K562 (cell line): ENCODE measurements around the gene SRC. TPM values are rescaled to one million over a fixed set of nuclear protein-coding genes. Genes with fewer than 3 reads are reported as not detected.

Experiments
- ATAC-seq: fragments of 200-7000 bp; cut with Tn5 transposase; 3 replicates; pipeline ENCODE4 v1.9.1; 2020; ENCODE audit warnings: moderate library complexity
- BruUV-seq: library from RNA; stranded (reverse); fragments of 400-500 nt; replicated peaks from 2 replicates; lab custom pipeline; 2021; lab: Mats Ljungman, UMichigan
- CTCF ChIA-PET: fragments of 300-600 bp; formaldehyde crosslinking; extraction: SDS; loops from one replicate; lab custom pipeline; 2021; ENCODE audit warnings: low intra/inter-chr PET ratio; lab: Yijun Ruan, JAX
- POLR2A ChIA-PET: fragments of 300-600, 350-650 bp; sonication (Branson Sonifier 250); formaldehyde crosslinking; extraction: SDS; loops from one replicate; lab custom pipeline; 2021; ENCODE audit warnings: antibody characterized with exemption, inconsistent platforms; lab: Yijun Ruan, JAX
- DNase-seq, 4 experiments: peaks; one replicate each; pipeline versions ENCODE4 v3.0.0 to v3.0.0-alpha.2; 2011 to 2018; ENCODE audit warnings: low spot score in 3 of 4, mixed read lengths in 3 of 4; ENCODE audit errors: extremely low read depth in 1 of 4
- FAIRE-seq: peaks from 2 replicates; lab custom pipeline; 2011; peaks lifted over from hg19 to GRCh38; lab: Jason Lieb, UNC
- H2AFZ ChIP-seq: 2 replicates; pipeline ENCODE4 v1.6.0; 2011; ENCODE audit warnings: low read depth, low read length, control low read depth, inconsistent platforms
- H3K27ac ChIP-seq: fragments of 200-600 bp; 3 replicates; pipeline ENCODE4 v1.8.0; 2011; ENCODE audit warnings: low read depth, mild to moderate bottlenecking, control low read depth, inconsistent platforms, low read length, moderate library complexity, mixed read lengths; ENCODE audit errors: extremely low read depth
- H3K27me3 ChIP-seq, 2 experiments: fragments of 300-600 bp in 1 of 2; 2 replicates in 1 of 2; 3 replicates in 1 of 2; pipeline versions ENCODE4 v1.6.0 to v1.8.0; 2011; ENCODE audit warnings: inconsistent platforms in 2 of 2, low read length in 2 of 2, mild to moderate bottlenecking in 1 of 2, mixed read lengths in 1 of 2, moderate library complexity in 1 of 2; ENCODE audit not compliant: control insufficient read depth in 2 of 2, insufficient read depth in 2 of 2
- H3K36me3 ChIP-seq: fragments of 300-600 bp; 3 replicates; pipeline ENCODE4 v1.8.0; 2011; ENCODE audit warnings: mild to moderate bottlenecking, low read length, inconsistent platforms; ENCODE audit not compliant: control insufficient read depth, insufficient read depth
- H3K4me1 ChIP-seq, 2 experiments: fragments of 200-600 bp in 1 of 2; replicated peaks in 1 of 2; 2 replicates in 1 of 2; 3 replicates in 1 of 2; pipeline versions ENCODE4 v1.5.1 to v1.8.0; 2011; ENCODE audit warnings: inconsistent platforms in 2 of 2, low read length in 2 of 2, mild to moderate bottlenecking in 1 of 2, mixed read lengths in 1 of 2, moderate library complexity in 1 of 2; ENCODE audit not compliant: control insufficient read depth in 2 of 2, insufficient read depth in 2 of 2
- H3K4me2 ChIP-seq: 2 replicates; pipeline ENCODE4 v1.6.1; 2011; ENCODE audit warnings: low read length, control low read depth, inconsistent platforms, mixed read lengths; ENCODE audit not compliant: insufficient read depth
- H3K4me3 ChIP-seq: fragments of 200-600 bp; sonication (generic), shearing (Covaris generic); 2 replicates; pipeline ENCODE4 v1.5.1; 2016; ENCODE audit warnings: control low read depth, inconsistent platforms
- H3K79me2 ChIP-seq: fragments of 200-600 bp; 3 replicates; pipeline ENCODE4 v1.8.0; 2011; ENCODE audit warnings: low read length, inconsistent platforms; ENCODE audit not compliant: control insufficient read depth, insufficient read depth
- H3K9ac ChIP-seq, 2 experiments: 2 replicates each; pipeline versions ENCODE4 v1.6.0 to v1.6.1; 2011; ENCODE audit warnings: low read depth in 2 of 2, low read length in 2 of 2, control low read depth in 1 of 2, inconsistent platforms in 1 of 2, mild to moderate bottlenecking in 1 of 2, mixed read lengths in 1 of 2; ENCODE audit not compliant: insufficient read depth in 1 of 2
- H3K9me1 ChIP-seq: one replicate; pipeline ENCODE4 v1.6.0; 2011; ENCODE audit warnings: inconsistent platforms, mild to moderate bottlenecking, low read length, moderate library complexity; ENCODE audit not compliant: control insufficient read depth, insufficient read depth
- H3K9me3 ChIP-seq: replicated peaks from 2 replicates; pipeline ENCODE4 v1.5.1; 2011; ENCODE audit warnings: low read depth, low read length, inconsistent platforms; ENCODE audit not compliant: control insufficient read depth, insufficient read depth
- H4K20me1 ChIP-seq: replicated peaks from 2 replicates; pipeline ENCODE4 v1.6.1; 2011; ENCODE audit warnings: low read length, inconsistent platforms, mixed read lengths; ENCODE audit not compliant: control insufficient read depth, insufficient read depth
- ATF3 ChIP-seq, 2 experiments: fragments of 450-650 bp in 1 of 2; sonication (generic) in 1 of 2; formaldehyde crosslinking in 1 of 2; IDR thresholded peaks in 1 of 2; conservative IDR thresholded peaks in 1 of 2; 2 replicates each; pipeline versions ENCODE4 v1.6.1 to v1.8.1; 2016 to 2023; ENCODE audit warnings: mild to moderate bottlenecking in 2 of 2, moderate library complexity in 2 of 2, inconsistent platforms in 1 of 2, missing genetic modification reagents in 1 of 2
- CEBPG ChIP-seq, 3 experiments: fragments of 200-800 bp in 1 of 3; sonication (Bioruptor generic) in 1 of 3; sonication (generic) in 1 of 3; formaldehyde crosslinking in 1 of 3; IDR thresholded peaks in 2 of 3; conservative IDR thresholded peaks in 1 of 3; 2 replicates each; pipeline versions ENCODE4 v1.6.1 to v1.8.0; 2016 to 2022; ENCODE audit warnings: missing compliant biosample characterization in 2 of 3, missing genetic modification characterization in 2 of 3, mild to moderate bottlenecking in 1 of 3, missing genetic modification reagents in 1 of 3
- FIP1L1 ChIP-seq: fragments of 200-400 bp; formaldehyde crosslinking; IDR thresholded peaks from 2 replicates; pipeline ENCODE4 v1.6.1; 2018; ENCODE audit warnings: mild to moderate bottlenecking, low read depth, low read length; ENCODE audit not compliant: poor library complexity, severe bottlenecking
- IFI16 ChIP-seq: fragments of 250-450 bp; sonication (Bioruptor Pico); IDR thresholded peaks from 2 replicates; pipeline ENCODE4 v2.1.2; 2022; ENCODE audit warnings: mild to moderate bottlenecking, inconsistent platforms
- USF1 ChIP-seq: sonication (generic); formaldehyde crosslinking; IDR thresholded peaks from 2 replicates; pipeline ENCODE4 v1.9.0; 2022; ENCODE audit warnings: mild to moderate bottlenecking, missing genetic modification reagents
- WGBS: fragments of 100-300 bp; shearing (Covaris generic); methylation state at CpG from one replicate; pipeline ENCODE4 v1.1.6; 2016; ENCODE audit warnings: low coverage, mixed read lengths; ENCODE audit not compliant: insufficient coverage; ENCODE audit errors: missing lambda C conversion rate; 5-methylcytosine and 5-hydroxymethylcytosine counted together
- in situ Hi-C: fragments of 300-500 bp; cut with MboI; formaldehyde crosslinking; loops from 4 replicates; pipeline ENCODE4 v1.15.0; 2018; ENCODE audit warnings: inconsistent platforms, mixed read lengths
- intact Hi-C: fragments of 100-400 bp; cut with micrococcal nuclease; formaldehyde crosslinking; loops from 2 replicates; pipeline ENCODE4 v1.14.2; 2022
- polyA plus RNA-seq, 8 experiments: library from polyadenylated mRNA; depleted of rRNA in 4 of 8; stranded (reverse) in 5 of 8; unstranded in 3 of 8; fragments of >200 nt; fragmentation: Nextera tagmentation in 2 of 8; fragmentation: Illumina TruSeq in 1 of 8; extraction: Ambion mirVana in 2 of 8; extraction: Trizol in 1 of 8; gene quantifications; 2 replicates each; pipeline versions ENCODE4 v1.2.1 to v1.2.3, GENCODE V29; 2011 to 2014; ENCODE audit warnings: inconsistent platforms in 1 of 8, missing spikeins in 1 of 8
- total RNA-seq, 7 experiments: library from RNA; depleted of rRNA in 6 of 7; stranded (reverse); fragments of >200 nt in 6 of 7; fragmentation: Illumina TruSeq in 2 of 7; extraction: Trizol in 2 of 7; gene quantifications; 2 replicates each; pipeline versions ENCODE4 v1.2.1 to v1.2.3, GENCODE V29; 2011 to 2021; ENCODE audit warnings: low replicate concordance in 1 of 7

The SRC gene
- total and polyA plus RNA-seq, 9 of the 15 experiments (the other 6 are each of a cell fraction or from before 2014, with no cell fraction given): 0.06 to 8.5 (median 3.1) TPM

GRCh38 chr20:37453836-37454235 is 107.9 kb downstream of the SRC start:
- Histone ChIP-seq H3K4me1 (no peaks in the 10 kb centered on the region), H3K27ac (no peak overlapping the region), H3K9me3 (no peaks in the 10 kb centered on the region), H4K20me1 (no peaks in the 10 kb centered on the region; the same call in 1 of the 2 replicates), H3K79me2 (no peaks in the 10 kb centered on the region), H3K4me3 (no peak overlapping the region), H2AFZ (no peak overlapping the region), H3K27me3 (peaks cover 0 to 16% of the 10 kb centered on the region in 2 experiments; a peak in 4 of 5 replicates), H3K9ac (no peak overlapping the region), H3K9me1 (no peaks in the 10 kb centered on the region), H3K36me3 (no peaks in the 10 kb centered on the region), H3K4me2 (no peak overlapping the region)
- DNase-seq (no peak), FAIRE-seq (no peak), ATAC-seq (no peak)
- TF ChIP-seq IFI16 (CRISPR knock-in tag): no peak
- no peak for TF ChIP-seq FIP1L1
- TF ChIP-seq CEBPG (CRISPR knock-in tag; IDR thresholded peaks at IDR 0.05): no peak
- 0 out of 4 replicates have a peak, but pooled peaks of 1 of the 2 experiments have one; percentile 23 for TF ChIP-seq CEBPG (tag; conservative IDR thresholded peaks at IDR 0.05 in 1 of 2, IDR thresholded peaks at IDR 0.05 in 1 of 2)
- peak; percentile 21; the same call in 1 of the 2 replicates for TF ChIP-seq ATF3 (IDR thresholded peaks at IDR 0.05)
- TF ChIP-seq ATF3 (CRISPR knock-in tag; conservative IDR thresholded peaks at IDR 0.05): no peak
- no peak for TF ChIP-seq USF1 (CRISPR knock-in tag)
- POLR2A ChIA-PET: no interaction called here
- no TSS peak for BruUV-seq
- intact Hi-C loops: no loop called here
- WGBS: 0% methylated on average over 5 of the region's 5 CpGs
- in situ Hi-C loops: no loop called here
- CTCF ChIA-PET: no interaction called here
